Measurements from ENCODE around the gene PPIB.
"Not testable (repeated sequence)": the region's sequence is repeated elsewhere in the genome, so short reads cannot be mapped to it uniquely, and the experiment has no call there.

PPIB gene

DNA sequence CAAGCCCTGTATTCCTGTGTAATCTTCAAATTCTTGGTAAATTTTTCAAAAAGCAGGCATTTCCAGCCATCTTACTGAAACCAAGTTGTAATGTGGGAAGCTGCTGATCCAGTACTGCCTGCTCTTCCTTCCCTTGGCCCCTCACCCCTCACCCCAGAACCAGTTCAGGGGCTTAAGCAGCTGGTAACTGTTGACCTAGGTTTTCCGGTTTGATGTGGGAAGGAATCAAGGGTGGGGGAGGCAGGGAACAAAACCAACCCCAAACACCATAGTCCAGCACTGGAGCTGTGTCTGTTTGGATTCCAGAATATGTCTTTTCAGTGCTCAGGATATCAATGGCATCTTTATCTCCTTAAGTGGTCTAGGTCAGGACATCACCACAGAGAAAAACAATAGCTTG lies 40.4 kb downstream of the PPIB start:
- in situ Hi-C loops (cut with HindIII; ENCODE audit: low sequenced_read_pairs), result no loop called here
- TF ChIP-seq, protein P1, sequence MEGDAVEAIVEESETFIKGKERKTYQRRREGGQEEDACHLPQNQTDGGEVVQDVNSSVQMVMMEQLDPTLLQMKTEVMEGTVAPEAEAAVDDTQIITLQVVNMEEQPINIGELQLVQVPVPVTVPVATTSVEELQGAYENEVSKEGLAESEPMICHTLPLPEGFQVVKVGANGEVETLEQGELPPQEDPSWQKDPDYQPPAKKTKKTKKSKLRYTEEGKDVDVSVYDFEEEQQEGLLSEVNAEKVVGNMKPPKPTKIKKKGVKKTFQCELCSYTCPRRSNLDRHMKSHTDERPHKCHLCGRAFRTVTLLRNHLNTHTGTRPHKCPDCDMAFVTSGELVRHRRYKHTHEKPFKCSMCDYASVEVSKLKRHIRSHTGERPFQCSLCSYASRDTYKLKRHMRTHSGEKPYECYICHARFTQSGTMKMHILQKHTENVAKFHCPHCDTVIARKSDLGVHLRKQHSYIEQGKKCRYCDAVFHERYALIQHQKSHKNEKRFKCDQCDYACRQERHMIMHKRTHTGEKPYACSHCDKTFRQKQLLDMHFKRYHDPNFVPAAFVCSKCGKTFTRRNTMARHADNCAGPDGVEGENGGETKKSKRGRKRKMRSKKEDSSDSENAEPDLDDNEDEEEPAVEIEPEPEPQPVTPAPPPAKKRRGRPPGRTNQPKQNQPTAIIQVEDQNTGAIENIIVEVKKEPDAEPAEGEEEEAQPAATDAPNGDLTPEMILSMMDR (IDR thresholded peaks at IDR 0.05; ENCODE audit: low read depth, low read length, missing control alignments), result no peak
- DNase-seq (ENCODE audit: low read depth), result no peak
- H3K4me3 ChIP-seq (ENCODE audit: low read depth, low read length), result no peak overlapping the region

DNA sequence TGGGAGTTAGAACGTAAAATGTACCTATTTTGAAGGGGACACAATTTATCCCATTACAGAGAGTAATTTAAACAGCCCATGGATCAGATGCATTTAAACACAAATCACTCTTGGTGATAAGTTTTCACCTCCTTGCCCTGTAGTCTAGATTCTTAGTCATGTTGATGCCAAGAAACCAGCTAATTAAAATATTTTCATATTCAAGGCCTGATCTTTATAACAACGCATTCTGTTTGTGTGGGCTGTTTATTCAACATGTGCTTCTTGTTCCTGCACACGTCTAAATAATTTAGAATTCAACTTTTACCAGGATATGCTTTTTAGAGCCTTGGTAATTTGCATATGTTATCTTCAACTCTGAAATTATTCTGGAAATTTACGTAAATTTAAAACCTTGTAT lies 41.2 kb downstream of the PPIB start:
- in situ Hi-C loops (cut with HindIII; ENCODE audit: low sequenced_read_pairs), result no loop called here
- TF ChIP-seq, protein P1 (IDR thresholded peaks at IDR 0.05; ENCODE audit: low read depth, low read length, missing control alignments), result no peak

DNA sequence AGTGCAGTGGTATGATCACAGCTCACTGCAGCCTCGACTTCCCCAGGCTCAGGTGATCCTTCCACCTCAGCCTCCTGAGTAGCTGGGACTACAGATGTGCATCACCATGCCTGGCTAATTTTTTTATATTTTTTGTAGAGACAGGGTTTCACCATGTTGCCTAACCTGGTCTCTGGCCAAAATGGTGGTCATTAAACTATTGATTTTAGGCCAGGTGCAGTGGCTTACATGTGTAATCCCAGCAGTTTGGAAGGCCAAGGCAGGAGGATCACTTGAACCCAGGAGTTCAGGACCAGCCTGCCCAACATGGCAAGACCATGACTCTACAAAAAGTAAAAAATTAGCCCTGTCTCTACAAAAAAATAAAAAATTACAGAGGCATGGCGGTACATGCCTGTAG lies 42.5 kb downstream of the PPIB start:
- H3K4me3 ChIP-seq (ENCODE audit: low read depth, low read length); DNase-seq (ENCODE audit: low read depth); in situ Hi-C loops (cut with HindIII; ENCODE audit: low sequenced_read_pairs): not testable (repeated sequence)

More for the DNA sequence above, 41.2 kb downstream of the PPIB start:
- H3K4me3 ChIP-seq (ENCODE audit: low read depth, low read length), result no peak overlapping the region
- DNase-seq (ENCODE audit: low read depth), result no peak

DNA sequence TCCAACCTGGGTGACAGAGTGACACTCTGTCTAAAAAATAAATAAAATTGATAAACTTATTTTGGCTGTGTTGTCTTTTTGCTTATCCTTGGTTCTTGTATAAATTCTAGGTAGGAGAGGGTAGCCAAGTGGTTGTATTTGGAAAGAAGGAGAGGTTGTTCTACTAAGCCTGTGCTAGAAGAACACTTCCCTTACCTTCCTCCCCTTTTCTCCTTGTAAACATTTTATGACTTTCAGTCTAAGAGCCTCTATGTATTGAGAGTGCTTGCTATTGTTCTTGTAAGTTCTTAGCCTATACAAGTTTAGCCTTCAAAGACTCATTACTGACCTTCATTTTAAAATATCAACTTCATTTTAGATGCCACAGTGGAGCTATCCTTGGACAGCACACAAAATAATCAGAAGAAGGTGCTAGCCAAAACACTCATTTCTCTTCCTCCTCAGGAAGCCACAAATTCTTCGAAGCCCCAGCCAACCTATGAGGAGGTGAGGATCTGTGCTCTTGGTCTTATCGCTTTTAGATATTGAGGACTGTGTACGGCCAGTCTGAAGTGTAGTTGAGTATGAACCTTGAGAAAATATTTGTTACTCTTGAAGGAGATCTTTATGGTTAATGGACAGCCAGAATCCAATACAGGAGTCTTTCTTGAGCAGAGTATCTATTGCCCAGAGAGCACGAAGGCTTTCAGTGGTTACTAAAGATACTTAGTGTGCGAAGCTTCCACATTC lies 44.9 kb downstream of the PPIB start:
- in situ Hi-C loops (cut with HindIII; ENCODE audit: low sequenced_read_pairs), result no loop called here
- no peak for DNase-seq (ENCODE audit: low read depth)
- H3K4me3 ChIP-seq (ENCODE audit: low read depth, low read length), result no peak overlapping the region
- TF ChIP-seq, protein P1 (IDR thresholded peaks at IDR 0.05; ENCODE audit: low read depth, low read length, missing control alignments), result no peak

DNA sequence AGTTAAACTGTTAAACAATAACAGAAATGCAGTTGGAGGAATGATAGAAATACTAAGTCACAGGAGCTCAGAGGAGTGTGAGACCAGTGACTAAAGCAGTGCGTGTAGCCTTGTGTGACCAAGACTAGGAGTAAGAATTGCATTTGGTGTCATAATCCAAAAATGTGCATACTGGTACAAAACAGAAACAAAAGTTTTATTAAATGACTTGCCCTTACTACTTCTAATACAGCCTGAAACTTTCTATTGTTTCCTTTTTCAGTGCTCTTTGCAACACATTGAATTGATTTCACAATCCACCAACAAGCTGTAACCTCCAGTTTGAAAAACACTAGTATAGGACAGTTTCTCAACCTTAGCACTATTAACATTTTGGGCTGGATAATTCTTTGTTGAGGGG lies 49.9 kb downstream of the PPIB start:
- H3K4me3 ChIP-seq (ENCODE audit: low read depth, low read length), result no peak overlapping the region
- TF ChIP-seq, protein P1 (IDR thresholded peaks at IDR 0.05; ENCODE audit: low read depth, low read length, missing control alignments), result no peak
- in situ Hi-C loops (cut with HindIII; ENCODE audit: low sequenced_read_pairs), result no loop called here
- no peak for DNase-seq (ENCODE audit: low read depth)

DNA sequence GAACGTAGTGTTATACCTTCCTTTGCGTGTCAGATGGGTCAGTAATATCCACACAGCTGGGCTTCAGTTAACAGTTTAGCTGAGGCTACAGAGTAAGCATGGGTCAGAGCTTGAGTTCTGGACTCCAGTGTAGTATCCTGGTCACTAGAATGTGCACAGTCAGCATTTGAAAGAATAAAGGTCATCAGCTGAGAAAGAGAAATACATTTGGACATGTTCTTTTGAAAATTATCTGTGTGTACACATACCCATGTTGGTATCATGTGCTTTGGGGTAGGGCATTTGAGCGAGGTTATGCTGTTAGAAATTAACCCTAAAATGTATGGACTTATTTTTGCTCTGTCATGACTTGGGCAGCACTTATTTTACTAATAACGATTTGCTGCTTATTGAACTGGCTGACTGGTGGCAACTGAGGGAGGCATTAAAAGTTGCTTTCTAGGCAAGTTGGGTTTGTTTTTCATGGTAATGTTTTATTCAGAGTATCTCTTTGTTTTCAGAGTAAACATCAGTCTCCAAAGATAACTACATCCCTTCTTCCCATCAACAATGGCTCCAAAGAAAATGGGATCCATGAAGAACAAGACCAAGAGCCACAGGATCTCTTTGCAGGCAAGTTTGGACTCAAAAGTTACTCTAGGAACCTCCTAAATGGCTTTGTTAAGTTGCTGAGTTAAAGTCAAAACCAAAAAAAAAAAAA lies 50.6 kb downstream of the PPIB start:
- in situ Hi-C loops (cut with HindIII; ENCODE audit: low sequenced_read_pairs), result no loop called here
- DNase-seq (ENCODE audit: low read depth), result no peak
- TF ChIP-seq, protein P1 (IDR thresholded peaks at IDR 0.05; ENCODE audit: low read depth, low read length, missing control alignments), result no peak
- H3K4me3 ChIP-seq (ENCODE audit: low read depth, low read length), result no peak overlapping the region

DNA sequence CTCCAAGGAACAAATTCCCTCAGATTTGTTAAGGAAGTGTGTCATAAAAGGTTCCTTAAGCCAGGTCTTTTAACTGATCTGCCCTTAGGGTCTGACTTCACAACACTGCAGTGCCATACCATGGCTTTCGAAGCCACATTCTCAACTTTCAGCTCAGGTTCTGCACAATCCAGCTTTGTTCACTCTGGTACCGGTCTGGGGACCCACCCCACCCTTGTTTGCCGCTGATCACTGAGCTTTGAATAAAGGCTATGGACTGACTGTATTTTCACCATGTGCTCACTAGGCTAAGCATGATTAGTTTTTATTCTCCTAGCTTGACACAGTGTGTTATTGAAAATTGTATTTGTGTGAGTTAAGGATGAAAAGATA lies 51.2 kb downstream of the PPIB start:
- TF ChIP-seq, protein P1 (IDR thresholded peaks at IDR 0.05; ENCODE audit: low read depth, low read length, missing control alignments), result no peak
- in situ Hi-C loops (cut with HindIII; ENCODE audit: low sequenced_read_pairs), result no loop called here
- no peak for DNase-seq (ENCODE audit: low read depth)
- no peak overlapping the region for H3K4me3 ChIP-seq (ENCODE audit: low read depth, low read length)

Measured in astrocyte of the cerebellum (primary cell).